ENCODE data around the gene BRINP1.

BRINP1 gene

DNA sequence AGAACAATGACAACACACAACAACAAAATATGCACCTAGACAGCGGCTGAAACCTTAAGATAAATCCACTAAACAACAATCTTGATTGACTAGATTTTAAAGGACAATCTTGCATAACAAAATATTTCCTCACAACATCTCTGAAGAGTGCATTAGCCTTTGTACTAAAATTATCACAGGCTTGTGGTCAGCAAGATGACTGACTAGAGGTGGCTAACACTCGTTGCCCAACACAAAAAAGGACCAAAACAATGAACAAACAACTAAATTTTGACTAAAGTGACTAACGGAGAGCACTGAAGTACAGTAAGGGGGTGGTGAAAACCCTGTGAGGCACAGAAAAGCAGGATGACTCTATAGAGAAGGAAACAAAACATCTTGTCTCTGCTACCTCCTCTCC, 183.9 kb downstream of the BRINP1 start:
- no peak for DNase-seq (ENCODE audit: low spot score)

DNA sequence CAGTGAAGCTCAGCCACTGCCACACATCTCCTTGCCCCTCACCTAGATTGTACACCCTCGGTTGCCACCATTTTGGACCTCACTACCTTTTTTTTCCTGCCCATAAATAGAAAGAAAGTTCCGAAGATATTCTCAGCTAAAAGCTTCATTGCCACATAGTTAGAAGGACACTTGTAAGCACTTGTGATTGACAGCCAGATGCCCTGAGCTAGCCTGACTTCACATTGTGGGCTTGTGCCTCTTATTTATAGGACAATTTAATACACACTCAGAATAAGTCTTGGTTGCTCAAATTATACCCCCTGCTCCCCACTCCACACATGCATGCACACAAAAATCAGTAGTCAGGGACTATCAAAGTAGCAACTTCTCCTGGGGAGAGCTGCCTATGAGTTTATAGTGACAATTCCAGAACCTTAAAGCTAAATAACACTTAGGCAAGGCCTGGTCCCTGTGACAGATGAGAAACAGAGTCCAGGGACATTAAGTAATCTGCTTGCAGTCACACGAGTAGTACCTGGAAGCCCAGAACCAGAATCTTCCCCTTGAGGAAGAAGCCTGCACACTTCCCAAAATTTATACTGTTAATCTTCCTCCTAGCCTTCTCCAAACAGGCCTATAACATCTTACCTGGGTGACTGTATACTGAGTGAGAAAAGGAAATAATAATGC, 184.8 kb downstream of the BRINP1 start:
- DNase-seq (ENCODE audit: low spot score): no peak

DNA sequence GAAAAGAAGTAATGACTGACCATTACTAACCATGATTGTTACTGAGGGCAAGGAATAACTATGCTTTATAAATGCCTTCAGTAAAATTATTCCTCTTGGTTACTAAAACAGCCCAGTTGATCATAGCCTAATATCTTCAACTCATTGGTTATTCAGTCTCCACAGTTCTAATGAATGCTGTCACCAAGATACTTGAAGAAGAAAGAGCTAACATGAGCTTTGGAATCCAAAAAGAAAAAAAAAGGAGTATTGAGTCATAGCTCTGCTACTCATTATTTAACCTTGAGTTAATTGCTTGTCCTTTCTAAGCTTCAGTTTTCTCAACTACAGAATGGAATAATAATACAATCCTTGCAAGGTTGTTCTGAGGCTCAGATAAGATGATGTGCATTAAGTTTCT, 187.7 kb downstream of the BRINP1 start:
- no peak for DNase-seq (ENCODE audit: low spot score)

DNA sequence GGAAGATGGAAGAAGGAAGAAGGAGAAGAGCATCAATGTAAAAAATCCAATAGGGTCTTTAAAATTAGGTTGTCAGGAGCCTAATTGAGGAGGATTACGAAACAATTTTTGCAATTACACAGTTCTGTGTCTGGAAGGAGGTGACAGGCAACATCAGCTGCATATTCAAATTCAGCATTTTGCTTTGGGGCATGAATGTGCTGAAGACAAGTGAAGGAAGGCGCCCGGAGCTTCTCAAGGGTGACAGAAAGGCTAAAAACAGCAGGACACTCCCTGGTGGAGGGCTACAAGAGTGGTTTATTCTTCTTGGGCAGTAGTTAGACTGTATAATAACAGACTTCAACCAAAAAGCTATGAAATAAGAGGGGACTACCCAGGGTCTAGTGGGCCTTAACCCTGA, 188.3 kb downstream of the BRINP1 start:
- no peak for DNase-seq (ENCODE audit: low spot score)

DNA sequence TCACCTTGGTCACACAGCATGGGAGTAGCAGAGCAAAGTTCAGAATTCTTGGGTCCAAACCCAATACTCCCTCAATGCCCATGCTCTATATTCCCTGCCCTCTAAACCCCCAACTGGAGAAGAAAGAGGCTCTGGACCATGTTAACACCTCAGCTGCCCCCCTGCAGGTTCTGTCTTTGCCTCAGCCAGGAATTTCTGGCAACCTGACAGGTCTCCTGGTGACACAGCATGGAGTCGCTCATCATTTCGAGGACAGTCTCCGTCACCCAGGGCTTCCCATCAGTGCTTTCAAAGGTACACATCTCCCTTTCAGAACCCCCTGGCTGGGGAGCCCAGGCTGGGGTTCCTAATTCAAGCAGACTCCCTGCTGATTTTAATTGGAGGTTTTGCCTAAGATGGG, 189.5 kb downstream of the BRINP1 start:
- DNase-seq (ENCODE audit: low spot score): no peak

DNA sequence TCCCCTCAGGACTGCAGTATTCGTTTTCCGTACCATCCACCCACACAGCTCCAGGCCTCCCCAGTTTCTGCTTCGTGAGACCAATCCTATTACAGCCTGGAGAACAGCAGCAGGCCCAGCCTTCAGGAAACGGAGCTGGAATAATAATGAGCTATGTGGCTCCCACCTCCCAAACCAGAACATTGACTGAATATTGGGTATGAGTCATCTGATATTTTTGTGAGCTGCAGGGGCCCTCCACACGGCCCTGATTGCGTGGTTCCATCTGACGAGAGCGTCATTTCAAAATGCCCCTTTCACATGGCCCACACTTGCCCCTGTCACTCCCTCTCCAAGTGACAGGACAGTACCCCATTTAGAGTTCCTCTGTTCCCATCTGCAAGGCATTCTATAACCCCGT, 192.0 kb downstream of the BRINP1 start:
- DNase-seq (ENCODE audit: low spot score): no peak

DNA sequence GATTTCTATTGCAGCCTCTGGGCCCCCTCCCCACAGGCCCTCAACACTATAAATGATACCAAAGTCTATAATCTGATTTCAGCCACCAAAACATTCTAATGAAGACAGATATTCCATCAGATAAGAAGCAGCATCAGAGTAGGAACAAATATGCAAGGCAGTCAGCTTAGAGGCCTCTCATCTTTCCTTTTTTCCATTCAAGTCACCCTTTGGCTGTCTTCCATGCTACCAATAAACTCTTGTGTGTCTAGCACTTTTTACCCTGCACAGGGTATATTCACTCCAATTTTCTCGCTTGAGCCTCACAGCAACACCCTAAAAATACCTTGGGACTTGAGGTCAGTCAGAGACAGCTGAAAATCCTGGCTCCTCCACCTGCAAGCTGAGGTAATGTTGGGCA, 193.7 kb downstream of the BRINP1 start:
- no peak for DNase-seq (ENCODE audit: low spot score)

DNA sequence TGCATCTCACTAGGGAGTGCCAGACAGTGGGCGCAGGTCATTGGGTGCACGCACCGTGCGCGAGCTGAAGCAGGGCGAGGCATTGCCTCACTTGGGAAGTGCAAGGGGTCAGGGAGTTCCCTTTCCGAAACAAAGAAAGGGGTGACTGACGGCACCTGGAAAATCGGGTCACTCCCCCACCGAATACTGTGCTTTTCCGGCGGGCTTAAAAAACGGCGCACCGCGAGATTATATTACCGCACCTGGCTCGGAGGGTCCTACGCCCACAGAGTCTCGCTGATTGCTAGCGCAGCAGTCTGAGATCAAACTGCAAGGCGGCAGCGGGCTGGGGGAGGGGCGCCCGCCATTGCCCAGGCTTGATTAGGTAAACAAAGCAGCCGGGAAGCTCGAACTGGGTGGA, 200.0 kb downstream of the BRINP1 start:
- DNase-seq (ENCODE audit: low spot score): peak; percentile 66

DNA sequence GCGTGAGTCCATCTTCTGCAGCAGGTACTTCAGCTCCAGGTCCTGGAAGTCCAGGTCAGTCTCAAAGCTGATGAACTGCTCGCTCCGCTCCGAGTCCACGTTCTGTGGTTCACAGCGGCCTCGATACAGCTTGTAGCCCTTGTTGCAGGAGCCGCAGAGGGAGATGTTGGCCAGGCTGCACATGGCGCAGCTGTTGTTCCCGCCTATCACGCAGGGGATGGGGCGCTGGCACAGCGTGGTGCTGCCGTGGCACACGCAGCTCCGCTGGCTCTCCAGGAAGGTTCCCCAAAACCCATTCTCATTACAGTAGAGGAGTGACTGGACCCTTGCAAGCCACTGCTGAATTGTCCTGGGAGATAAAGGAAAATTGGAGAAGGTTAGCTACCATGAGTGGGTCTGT, 201.4 kb downstream of the BRINP1 start:
- DNase-seq (ENCODE audit: low spot score): no peak

DNA sequence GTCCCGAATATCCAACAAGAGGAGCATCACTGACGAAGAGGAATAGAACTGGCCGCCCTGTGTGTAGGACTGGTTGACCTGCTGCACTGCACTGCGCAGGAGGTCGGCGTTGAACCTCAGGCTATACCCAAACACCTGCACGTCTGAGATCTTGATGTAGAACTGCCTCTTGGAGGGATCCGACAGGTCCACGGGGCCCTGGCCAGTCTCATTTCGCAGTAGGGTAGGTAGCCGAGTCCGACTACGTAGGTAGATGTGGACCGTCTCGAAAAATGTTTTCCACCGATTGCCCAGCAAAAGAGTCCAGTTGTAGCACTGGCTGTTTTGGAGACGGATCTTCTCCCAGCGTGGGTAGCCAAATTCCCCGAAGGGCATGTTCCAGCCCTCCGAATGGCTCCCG, 202.0 kb downstream of the BRINP1 start:
- no peak for DNase-seq (ENCODE audit: low spot score)

DNA sequence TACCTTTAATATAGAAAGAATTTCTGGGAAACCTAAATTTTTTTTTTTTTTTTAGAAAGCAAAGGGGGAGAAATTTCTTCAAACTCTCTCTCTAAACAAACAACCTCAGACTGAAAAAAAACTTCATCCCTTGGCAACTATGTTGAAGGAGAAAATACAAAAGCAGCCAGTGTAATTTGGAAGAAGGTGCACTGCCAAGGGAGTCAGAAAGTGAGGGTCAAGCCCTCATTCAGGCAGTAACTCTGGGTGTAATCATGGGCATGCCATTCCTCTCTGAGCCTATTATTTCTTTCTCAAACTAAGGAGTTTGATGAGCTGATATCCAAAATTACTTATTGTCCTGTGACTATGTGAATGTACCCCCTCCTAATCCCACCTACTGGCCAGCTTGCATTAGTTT, 203.1 kb downstream of the BRINP1 start:
- DNase-seq (ENCODE audit: low spot score): no peak

DNA sequence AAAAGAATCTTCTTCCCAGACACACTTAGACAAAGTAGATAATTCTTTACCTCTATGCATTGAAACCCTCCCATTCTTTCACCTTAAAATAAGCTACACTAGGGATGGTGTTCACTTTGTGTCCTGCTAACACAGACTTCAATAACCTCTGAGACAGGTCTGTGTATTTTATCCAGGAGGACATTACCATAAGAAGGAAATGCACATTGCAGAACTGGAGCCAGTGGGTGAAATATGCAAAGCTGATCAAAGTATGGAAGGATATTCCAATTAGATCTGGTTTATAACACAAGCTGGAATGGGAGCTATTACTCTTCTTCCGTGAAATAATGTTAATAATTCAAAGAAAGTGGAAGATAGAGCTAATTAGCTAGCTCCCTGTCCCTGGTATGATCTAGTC, 204.1 kb downstream of the BRINP1 start:
- DNase-seq (ENCODE audit: low spot score): no peak

DNA sequence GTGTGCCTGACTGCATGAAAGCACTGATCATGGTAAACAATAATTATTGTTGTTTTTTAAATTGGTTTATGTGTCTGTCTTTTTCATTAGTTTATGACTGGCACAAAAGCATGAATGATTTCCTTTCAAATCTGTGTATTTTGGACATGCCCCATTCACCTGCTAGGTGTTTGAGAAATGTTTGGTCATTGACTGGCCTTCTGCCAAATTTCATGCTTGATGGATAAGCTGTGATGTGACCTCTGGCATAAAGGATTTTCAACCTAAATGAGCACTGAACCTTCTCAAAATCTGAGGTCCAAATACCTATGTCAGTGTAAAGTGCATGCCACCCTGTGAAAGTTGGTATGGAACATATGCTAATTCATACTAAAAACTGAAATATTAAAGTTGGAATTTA, 204.5 kb downstream of the BRINP1 start:
- DNase-seq (ENCODE audit: low spot score): no peak

DNA sequence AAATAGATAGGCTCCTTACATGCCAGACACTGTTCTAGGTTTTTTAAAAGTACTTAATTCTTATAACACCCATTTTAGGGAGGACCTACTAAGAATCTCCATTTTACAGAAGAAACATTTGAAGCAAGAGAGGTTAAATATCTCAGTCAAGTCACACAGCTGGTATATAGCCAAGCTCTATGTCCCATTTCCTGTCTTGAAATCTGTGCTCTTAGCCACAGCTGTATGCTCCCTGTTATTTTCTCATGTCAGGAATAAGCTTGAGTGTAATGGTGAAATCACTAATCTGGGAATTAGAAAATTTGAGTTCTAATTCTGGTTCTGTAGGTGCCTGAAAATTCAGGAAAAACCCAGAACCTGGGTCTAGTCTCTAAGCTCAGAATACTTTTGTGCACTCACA, 208.7 kb downstream of the BRINP1 start:
- no peak for DNase-seq (ENCODE audit: low spot score)

DNA sequence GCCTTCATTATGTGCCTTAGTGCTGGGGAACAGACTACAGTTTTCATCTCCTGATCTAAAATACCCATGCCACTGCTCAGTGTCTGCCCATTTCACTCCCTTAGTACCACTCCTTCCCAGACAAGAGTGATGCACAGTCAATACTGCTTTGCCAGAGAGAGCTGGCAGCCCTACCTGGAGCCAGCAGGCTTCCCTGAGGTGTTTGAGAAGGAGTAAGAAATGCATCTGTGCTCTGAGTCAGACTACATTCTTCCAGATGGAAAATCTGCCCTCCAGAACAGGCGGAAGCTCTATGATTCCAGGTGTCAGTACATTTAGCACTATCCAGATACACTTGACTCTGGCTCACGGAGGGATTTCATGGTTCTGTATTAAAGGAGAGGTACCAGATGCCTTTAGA, 209.8 kb downstream of the BRINP1 start:
- no peak for DNase-seq (ENCODE audit: low spot score)

DNA sequence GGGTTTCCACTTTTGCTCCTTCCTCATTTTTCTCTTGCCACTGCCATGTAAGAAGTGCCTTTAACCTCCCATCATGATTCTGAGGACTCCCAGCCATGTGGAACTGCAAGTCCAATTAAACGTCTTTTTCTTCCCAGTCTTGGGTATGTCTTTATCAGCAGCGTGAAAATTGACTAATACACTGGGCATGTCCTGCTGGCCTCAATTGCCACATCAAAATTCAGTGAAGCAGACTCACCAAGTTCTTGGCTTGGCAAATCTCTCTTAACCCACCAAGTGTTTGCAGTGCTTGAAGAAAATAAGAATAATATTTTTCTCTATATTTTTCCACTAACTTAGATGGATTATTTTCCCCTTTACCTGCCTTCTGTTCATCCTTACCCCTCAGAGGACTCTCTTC, 212.0 kb downstream of the BRINP1 start:
- no peak for DNase-seq (ENCODE audit: low spot score)

DNA sequence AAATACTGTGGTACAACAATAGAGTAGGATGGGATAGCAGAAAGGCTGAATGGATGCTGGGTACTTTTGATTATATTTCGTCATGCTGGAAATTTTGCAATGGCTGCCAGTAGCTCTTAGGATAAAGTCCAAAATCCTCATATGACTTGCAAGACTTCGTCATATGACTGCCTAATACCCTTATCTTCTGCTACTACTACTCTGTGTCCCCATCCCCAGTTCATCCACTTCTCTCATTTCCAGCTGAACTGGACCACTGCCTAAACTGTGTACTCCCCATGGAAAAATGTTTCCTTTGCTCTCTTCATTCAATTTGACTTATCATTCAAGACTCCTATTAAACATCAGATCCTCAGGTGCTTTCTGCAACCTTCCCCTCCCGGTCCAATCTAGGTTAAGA, 212.9 kb downstream of the BRINP1 start:
- no peak for DNase-seq (ENCODE audit: low spot score)

DNA sequence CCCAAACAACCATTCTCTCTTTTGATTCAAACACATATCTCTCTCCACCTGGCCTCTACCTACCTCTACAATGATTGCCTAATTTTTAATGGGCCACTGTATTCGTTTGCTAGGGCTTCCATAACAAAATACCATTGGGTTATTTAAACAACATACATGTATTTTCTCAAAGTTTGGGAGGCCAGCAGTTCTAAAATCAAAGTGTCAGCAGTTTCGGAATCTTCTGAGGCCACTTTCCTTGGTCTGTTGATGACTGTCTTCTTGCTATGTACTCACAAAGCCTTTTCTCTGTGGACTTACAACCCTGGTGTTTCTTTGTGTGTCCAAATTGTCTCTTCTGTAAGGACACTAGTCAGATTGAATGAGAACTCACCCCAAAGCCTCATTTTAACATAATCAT, 214.7 kb downstream of the BRINP1 start:
- no peak for DNase-seq (ENCODE audit: low spot score)

DNA sequence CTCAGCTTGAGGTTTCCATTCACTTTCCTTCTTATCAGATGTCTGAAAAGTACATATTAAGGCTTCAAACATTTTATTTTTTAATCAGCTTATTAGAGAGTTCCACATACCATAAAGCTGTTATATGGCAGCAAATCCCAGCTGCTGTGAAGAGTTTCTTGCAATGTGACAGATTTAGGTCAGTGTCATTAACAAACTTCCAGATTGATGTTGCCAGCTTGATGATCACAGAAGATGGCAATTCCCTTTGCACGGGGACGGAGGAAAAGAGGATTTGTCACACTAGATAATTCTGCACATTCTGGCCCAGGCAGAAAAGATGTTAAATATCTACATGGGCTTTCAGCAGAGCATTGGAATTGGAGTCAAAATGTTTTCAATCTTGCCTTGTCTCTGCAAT, 215.8 kb downstream of the BRINP1 start:
- no peak for DNase-seq (ENCODE audit: low spot score)

DNA sequence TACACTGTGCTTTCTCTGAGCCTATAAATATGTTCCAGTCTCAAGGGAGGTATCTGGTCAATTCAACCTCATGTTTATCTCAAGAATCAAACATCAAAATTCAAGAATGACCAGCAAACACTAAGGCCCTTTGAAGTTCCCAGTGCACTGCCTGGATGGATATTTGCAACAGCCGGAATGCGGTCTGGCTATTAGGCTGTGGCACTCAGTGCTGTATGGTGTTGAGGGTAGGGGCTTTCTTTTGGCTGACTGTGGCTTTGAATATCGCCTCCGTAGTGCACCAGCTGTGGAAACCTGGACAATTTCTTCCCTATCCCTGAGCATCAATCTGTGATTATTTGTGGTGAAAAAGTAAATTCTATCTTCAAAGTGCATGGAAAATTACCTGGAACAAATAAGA, 220.4 kb downstream of the BRINP1 start:
- DNase-seq (ENCODE audit: low spot score): no peak

DNA sequence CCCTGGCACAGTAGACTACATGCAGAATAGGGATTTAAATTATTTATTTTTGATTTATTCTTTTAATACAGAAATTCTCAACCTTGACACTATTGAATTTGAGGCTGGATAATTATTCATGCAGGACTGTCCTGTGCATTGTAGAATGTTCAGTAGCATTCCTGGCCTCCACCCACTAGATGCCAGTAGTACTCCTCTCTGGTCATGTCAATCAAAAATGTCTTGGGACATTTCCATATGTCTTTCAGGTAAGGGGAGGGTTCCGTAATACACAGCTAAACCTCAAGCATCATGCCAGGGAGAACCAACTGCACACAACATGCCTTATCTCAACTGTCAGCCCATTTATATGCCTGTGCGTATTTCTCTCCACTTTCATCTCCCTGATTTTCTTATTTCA, 231.8 kb downstream of the BRINP1 start:
- no peak for DNase-seq (ENCODE audit: low spot score)

DNA sequence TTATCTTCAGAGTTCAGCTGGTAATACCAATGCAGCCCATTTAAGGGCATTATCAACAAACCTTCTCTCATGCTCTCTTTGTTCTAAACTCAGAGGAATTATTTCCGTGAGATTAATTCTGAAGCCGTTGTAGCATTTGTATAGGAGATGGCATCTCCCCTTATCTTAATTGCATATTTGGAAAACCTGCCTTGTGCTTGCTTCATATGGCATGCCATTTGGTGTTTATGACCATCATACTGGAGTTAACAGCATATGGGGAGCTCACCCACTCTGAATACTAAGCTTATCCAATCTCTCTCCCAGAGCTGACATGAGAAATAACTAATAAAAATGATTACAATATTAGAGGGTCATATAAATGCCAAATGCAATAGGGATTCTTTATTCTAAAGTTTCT, 243.2 kb downstream of the BRINP1 start:
- no peak for DNase-seq (ENCODE audit: low spot score)

DNA sequence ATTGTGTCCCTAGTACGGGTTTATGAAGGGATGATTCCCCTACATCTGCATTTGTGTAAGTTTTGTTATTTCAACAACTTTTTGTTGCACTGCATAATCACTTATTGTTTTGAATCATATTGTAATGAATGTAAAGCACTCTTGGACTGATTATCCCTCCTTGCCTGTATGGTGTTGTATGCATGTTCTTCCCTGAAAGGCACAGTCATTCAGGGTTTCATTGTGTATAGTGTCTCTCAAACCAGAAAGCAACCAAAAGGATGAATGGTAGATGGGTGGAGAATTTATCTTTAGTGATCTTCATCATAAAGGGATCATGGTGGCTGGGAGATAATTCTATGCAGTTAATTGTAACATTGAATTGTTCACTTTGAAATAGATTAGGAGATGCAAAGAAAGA, 247.3 kb downstream of the BRINP1 start:
- DNase-seq (ENCODE audit: low spot score): no peak

DNA sequence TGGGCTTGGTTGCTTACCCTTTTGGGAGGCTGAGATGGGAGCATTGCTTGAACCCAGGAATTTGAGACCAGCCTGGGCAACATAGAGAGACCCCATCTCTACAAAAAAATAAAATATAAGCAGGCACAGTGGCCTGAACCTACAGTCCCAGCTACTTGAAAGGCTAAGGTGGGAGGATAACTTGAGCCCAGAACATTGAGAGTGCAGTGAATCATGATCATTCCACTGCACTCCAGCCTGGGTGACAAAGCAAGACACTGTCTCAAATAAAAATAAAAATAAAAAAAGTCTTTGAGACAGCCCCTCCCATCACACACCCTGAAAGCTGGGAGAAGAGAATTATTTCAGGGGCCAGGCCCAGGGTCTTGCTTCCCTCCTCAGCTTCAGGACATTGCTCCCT, 251.8 kb downstream of the BRINP1 start:
- DNase-seq (ENCODE audit: low spot score): no peak
